Measurements from ENCODE around the gene AFDN.

DNA sequence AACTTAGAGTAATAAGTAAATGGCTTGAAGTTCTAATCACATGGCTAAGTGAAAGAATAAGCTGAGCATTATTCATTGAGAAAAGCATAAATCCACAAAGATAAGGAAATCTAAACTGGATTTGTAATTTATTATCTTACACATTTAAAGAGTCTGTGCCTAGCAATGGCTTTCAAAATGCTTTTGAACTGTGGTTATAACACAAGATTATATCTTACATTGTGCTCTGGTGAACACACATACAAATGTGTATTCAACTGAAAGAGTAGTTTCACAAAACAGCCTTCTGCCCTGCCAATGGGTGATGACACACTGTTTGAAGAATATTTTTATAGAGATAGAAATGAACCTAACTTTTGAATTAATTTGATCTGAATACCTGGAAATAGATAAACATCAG is 83.3 kb downstream of the AFDN start:
- TF ChIP-seq CTCF (conservative IDR thresholded peaks at IDR 0.05; ENCODE audit: low read depth, low read length) (no peak), EZH2 (IDR thresholded peaks at IDR 0.05; ENCODE audit: borderline replicate concordance, low read depth, low read length, poor library complexity, severe bottlenecking) (no peak)
